NB4 (cell line): ENCODE measurements around the gene ANKZF1.

ENCODE experiments used
- MYC ChIP-seq: IDR thresholded peaks from 2 replicates; pipeline ENCODE4 v1.6.1; 2011; ENCODE audit warnings: low read depth, low read length
- POLR2A ChIP-seq: IDR thresholded peaks from 2 replicates; pipeline ENCODE4 v1.6.1; 2011; ENCODE audit warnings: mild to moderate bottlenecking; ENCODE audit not compliant: insufficient read length; ENCODE audit errors: extremely low read depth
- TF ChIP-seq, protein P1 (sequence below): IDR thresholded peaks from one replicate; pipeline ENCODE4 v1.5.1; 2012; ENCODE audit warnings: low read depth, low read length

DNA sequence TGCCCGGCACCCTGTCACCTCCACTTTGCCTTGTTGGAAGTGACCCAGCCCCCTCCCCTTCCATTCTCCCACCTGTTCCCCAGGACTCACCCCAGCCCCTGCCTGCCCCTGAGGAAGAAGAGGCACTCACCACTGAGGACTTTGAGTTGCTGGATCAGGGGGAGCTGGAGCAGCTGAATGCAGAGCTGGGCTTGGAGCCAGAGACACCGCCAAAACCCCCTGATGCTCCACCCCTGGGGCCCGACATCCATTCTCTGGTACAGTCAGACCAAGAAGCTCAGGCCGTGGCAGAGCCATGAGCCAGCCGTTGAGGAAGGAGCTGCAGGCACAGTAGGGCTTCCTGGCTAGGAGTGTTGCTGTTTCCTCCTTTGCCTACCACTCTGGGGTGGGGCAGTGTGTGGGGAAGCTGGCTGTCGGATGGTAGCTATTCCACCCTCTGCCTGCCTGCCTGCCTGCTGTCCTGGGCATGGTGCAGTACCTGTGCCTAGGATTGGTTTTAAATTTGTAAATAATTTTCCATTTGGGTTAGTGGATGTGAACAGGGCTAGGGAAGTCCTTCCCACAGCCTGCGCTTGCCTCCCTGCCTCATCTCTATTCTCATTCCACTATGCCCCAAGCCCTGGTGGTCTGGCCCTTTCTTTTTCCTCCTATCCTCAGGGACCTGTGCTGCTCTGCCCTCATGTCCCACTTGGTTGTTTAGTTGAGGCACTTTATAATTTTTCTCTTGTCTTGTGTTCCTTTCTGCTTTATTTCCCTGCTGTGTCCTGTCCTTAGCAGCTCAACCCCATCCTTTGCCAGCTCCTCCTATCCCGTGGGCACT, 47.1 kb upstream of the ANKZF1 start:
- TF ChIP-seq, protein P1, sequence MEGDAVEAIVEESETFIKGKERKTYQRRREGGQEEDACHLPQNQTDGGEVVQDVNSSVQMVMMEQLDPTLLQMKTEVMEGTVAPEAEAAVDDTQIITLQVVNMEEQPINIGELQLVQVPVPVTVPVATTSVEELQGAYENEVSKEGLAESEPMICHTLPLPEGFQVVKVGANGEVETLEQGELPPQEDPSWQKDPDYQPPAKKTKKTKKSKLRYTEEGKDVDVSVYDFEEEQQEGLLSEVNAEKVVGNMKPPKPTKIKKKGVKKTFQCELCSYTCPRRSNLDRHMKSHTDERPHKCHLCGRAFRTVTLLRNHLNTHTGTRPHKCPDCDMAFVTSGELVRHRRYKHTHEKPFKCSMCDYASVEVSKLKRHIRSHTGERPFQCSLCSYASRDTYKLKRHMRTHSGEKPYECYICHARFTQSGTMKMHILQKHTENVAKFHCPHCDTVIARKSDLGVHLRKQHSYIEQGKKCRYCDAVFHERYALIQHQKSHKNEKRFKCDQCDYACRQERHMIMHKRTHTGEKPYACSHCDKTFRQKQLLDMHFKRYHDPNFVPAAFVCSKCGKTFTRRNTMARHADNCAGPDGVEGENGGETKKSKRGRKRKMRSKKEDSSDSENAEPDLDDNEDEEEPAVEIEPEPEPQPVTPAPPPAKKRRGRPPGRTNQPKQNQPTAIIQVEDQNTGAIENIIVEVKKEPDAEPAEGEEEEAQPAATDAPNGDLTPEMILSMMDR: no peak
- no peak for TF ChIP-seq POLR2A
- no peak for TF ChIP-seq MYC
